ENCODE data around the gene CDH23. TPM values are rescaled to one million over a fixed set of nuclear protein-coding genes. Genes with fewer than 3 reads are reported as not detected.

The CDH23 gene
- total RNA-seq, 2 experiments from 2014 or later = 1.6 TPM

- DNase-seq = no peak
- Mint-ChIP-seq H3K4me1 (ENCODE audit: low read depth) (peaks cover 3% of the 10 kb centered on the region), H3K36me3 (ENCODE audit: low read depth) (no peaks in the 10 kb centered on the region), H3K4me3 (no peak overlapping the region), H3K9me3 (no peaks in the 10 kb centered on the region), H3K27ac (no peak overlapping the region), H3K27me3 (ENCODE audit: low read depth) (no peaks in the 10 kb centered on the region)
- CTCF ChIA-PET = interaction anchor here (1.3 kb wide), 1 partner anchor 44 kb away, joined by 4 read pairs; no protein-coding TSS in a partner anchor
- intact Hi-C loops (cut with micrococcal nuclease) = no loop called here
Observed at GRCh38 chr10:71526653-71527052, 129.9 kb downstream of the CDH23 start.

- DNase-seq = no peak
- Mint-ChIP-seq H3K4me3 (no peak overlapping the region), H3K27ac (no peak overlapping the region), H3K4me1 (ENCODE audit: low read depth) (peaks cover 7% of the 10 kb centered on the region), H3K9me3 (no peaks in the 10 kb centered on the region), H3K27me3 (ENCODE audit: low read depth) (no peaks in the 10 kb centered on the region), H3K36me3 (ENCODE audit: low read depth) (no peaks in the 10 kb centered on the region)
- CTCF ChIA-PET = no interaction called here
- intact Hi-C loops (cut with micrococcal nuclease) = no loop called here
Observed at GRCh38 chr10:71527135-71527534, 130.4 kb downstream of the CDH23 start.

GRCh38 chr10:71528371-71529206, 131.9 kb downstream of the CDH23 start:
- H3K27me3 Mint-ChIP-seq (ENCODE audit: low read depth) = no peaks in the 10 kb centered on the region
- intact Hi-C loops (cut with micrococcal nuclease) = no loop called here
- CTCF ChIA-PET = no interaction called here
- H3K27ac Mint-ChIP-seq = no peak overlapping the region
- no peaks in the 10 kb centered on the region for H3K9me3 Mint-ChIP-seq
- H3K36me3 Mint-ChIP-seq (ENCODE audit: low read depth) = no peaks in the 10 kb centered on the region
- peaks cover 10% of the 10 kb centered on the region for H3K4me1 Mint-ChIP-seq (ENCODE audit: low read depth)
- no peak overlapping the region for H3K4me3 Mint-ChIP-seq
- DNase-seq = no peak

DNA sequence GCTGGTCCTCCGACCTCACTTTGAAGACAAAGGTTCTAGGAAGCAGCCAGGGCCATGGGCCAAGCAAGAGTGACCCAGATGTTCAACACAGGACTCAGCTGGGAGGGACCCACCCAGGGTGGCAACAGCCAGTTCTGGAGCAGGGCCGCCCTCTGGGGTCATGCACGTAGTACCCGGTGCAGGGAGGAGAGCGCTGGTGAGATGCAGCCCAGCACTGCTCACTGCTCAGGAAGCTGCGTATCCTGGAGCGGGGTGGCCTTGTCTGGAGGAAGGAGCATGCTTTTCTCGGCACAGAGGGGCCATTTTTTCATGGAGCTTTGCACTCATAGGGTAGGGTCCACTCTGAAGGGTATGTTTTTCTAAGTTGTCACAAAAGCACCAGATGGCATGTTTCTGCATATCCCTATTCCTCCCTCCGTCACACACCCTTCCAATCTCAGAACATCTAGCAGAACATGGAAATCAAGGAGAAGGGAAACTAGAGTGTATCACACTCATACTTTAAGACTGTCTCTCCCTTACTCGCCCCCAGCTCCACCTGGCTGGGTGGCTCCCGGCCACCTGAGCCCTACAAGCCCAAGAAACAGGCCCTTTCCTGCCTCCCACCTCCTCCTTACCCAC, 132.6 kb downstream of the CDH23 start:
- Mint-ChIP-seq H3K4me1 (ENCODE audit: low read depth) (peaks cover 10% of the 10 kb centered on the region), H3K27ac (no peak overlapping the region), H3K9me3 (no peaks in the 10 kb centered on the region), H3K36me3 (ENCODE audit: low read depth) (no peaks in the 10 kb centered on the region), H3K4me3 (no peak overlapping the region), H3K27me3 (ENCODE audit: low read depth) (no peaks in the 10 kb centered on the region)
- intact Hi-C loops (cut with micrococcal nuclease) = no loop called here
- DNase-seq = no peak
- CTCF ChIA-PET = interaction anchor here (0.6 kb wide), 1 partner anchor 1142 kb away, joined by 5 read pairs; no protein-coding TSS in a partner anchor

DNA sequence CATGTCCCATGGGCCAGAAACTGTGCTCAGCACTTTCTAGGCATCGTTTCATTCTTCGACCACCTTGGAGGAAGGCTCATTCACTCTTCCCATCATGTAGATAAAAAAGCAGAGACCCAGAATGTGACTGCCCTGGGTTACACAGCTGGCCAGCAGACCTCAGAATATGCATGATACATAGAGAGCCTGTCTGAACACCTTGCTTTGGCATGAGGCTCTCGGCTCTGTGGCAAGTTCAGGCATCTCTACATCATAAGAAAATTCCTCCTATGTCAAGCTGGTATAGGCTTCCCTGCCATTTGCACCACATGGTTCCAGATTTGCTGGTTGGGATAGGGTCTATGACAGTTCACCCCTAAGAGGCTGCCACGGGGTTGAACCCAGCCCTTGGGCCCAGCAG, 134.1 kb downstream of the CDH23 start:
- H3K27ac Mint-ChIP-seq = no peak overlapping the region
- no peaks in the 10 kb centered on the region for H3K27me3 Mint-ChIP-seq (ENCODE audit: low read depth)
- H3K4me1 Mint-ChIP-seq (ENCODE audit: low read depth) = peaks cover 10% of the 10 kb centered on the region
- intact Hi-C loops (cut with micrococcal nuclease) = no loop called here
- no peak for DNase-seq
- H3K9me3 Mint-ChIP-seq = no peaks in the 10 kb centered on the region
- CTCF ChIA-PET = no interaction called here
- H3K36me3 Mint-ChIP-seq (ENCODE audit: low read depth) = no peaks in the 10 kb centered on the region
- H3K4me3 Mint-ChIP-seq = no peak overlapping the region

GRCh38 chr10:71531485-71532446, 135.0 kb downstream of the CDH23 start:
- intact Hi-C loops (cut with micrococcal nuclease) = no loop called here
- CTCF ChIA-PET = interaction anchor here (0.6 to 1.0 kb wide), 4 partner anchors 37 to 360 kb away, joined by 3 to 4 read pairs (median 4); partner anchors contain the start of gene VSIR
- H3K4me3 Mint-ChIP-seq = no peak overlapping the region

DNA sequence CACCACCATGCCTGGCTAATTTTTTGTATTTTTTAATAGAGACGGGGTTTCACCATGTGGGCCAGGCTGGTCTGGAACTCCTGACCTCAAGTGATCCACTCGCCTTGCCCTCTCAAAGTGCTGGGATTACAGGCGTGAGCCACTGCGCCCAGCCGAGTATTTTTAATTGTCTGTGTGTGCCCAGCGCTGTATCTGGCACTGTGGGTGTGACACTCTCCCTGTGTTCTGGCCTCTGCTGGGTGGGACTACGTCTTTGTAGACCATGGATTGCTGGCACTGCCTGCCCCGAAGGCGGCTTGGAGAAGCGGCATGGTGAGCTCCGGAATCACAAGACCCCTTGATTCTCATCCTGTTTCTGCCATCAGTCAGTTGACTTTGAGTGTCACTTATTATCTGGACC, 136.2 kb downstream of the CDH23 start:
- H3K27ac Mint-ChIP-seq = peak overlapping the region; percentile 46
- no peak overlapping the region for H3K4me3 Mint-ChIP-seq
- CTCF ChIA-PET = no interaction called here
- peaks cover 15% of the 10 kb centered on the region for H3K4me1 Mint-ChIP-seq (ENCODE audit: low read depth)
- H3K9me3 Mint-ChIP-seq = no peaks in the 10 kb centered on the region
- no peaks in the 10 kb centered on the region for H3K36me3 Mint-ChIP-seq (ENCODE audit: low read depth)
- intact Hi-C loops (cut with micrococcal nuclease) = no loop called here
- no peaks in the 10 kb centered on the region for H3K27me3 Mint-ChIP-seq (ENCODE audit: low read depth)
- no peak for DNase-seq

More at GRCh38 chr10:71531485-71532446, 135.0 kb downstream of the CDH23 start:
- DNase-seq = peak; percentile 62
- no peaks in the 10 kb centered on the region for H3K27me3 Mint-ChIP-seq (ENCODE audit: low read depth)
- H3K9me3 Mint-ChIP-seq = no peaks in the 10 kb centered on the region
- H3K27ac Mint-ChIP-seq = peak overlapping the region; percentile 89
- H3K4me1 Mint-ChIP-seq (ENCODE audit: low read depth) = peaks cover 15% of the 10 kb centered on the region
- no peaks in the 10 kb centered on the region for H3K36me3 Mint-ChIP-seq (ENCODE audit: low read depth)

DNA sequence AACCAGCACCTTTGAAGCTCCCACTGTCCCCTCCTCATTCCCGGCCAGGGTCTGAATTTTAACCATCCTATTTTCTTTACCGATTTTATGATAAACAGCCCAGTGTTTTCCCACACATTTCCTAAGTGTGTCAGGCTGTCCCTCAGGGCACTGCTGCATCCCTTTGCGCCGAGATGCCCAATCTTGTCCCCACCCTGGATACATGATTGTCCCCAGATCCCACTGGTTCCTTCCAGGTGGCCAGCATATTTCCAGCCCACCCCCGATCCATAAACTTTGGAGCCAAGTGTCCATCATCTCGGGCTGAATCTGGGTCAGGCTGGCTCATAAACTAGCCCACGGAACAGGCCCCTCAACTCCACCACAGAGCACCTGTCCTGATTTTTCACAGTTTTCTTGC, 137.2 kb downstream of the CDH23 start:
- no peaks in the 10 kb centered on the region for H3K9me3 Mint-ChIP-seq
- no peak overlapping the region for H3K4me3 Mint-ChIP-seq
- H3K27me3 Mint-ChIP-seq (ENCODE audit: low read depth) = no peaks in the 10 kb centered on the region
- no peak for DNase-seq
- H3K36me3 Mint-ChIP-seq (ENCODE audit: low read depth) = no peaks in the 10 kb centered on the region
- H3K27ac Mint-ChIP-seq = no peak overlapping the region
- CTCF ChIA-PET = interaction anchor here (0.6 kb wide), 1 partner anchor 758 kb away, joined by 3 read pairs; no protein-coding TSS in a partner anchor
- peaks cover 15% of the 10 kb centered on the region for H3K4me1 Mint-ChIP-seq (ENCODE audit: low read depth)
- intact Hi-C loops (cut with micrococcal nuclease) = no loop called here

GRCh38 chr10:71534568-71535194, 138.0 kb downstream of the CDH23 start:
- intact Hi-C loops (cut with micrococcal nuclease) = no loop called here
- H3K27ac Mint-ChIP-seq = no peak overlapping the region
- DNase-seq = no peak
- H3K36me3 Mint-ChIP-seq (ENCODE audit: low read depth) = no peaks in the 10 kb centered on the region
- no peak overlapping the region for H3K4me3 Mint-ChIP-seq
- CTCF ChIA-PET = interaction anchor here (0.6 kb wide), 1 partner anchor 758 kb away, joined by 3 read pairs; no protein-coding TSS in a partner anchor
- peaks cover 15% of the 10 kb centered on the region for H3K4me1 Mint-ChIP-seq (ENCODE audit: low read depth)
- H3K9me3 Mint-ChIP-seq = no peaks in the 10 kb centered on the region
- H3K27me3 Mint-ChIP-seq (ENCODE audit: low read depth) = no peaks in the 10 kb centered on the region

GRCh38 chr10:71536332-71536731, 139.6 kb downstream of the CDH23 start:
- no peak overlapping the region for H3K27ac Mint-ChIP-seq
- CTCF ChIA-PET = no interaction called here

GRCh38 chr10:71537125-71537524, 140.4 kb downstream of the CDH23 start:
- no peaks in the 10 kb centered on the region for H3K36me3 Mint-ChIP-seq (ENCODE audit: low read depth)
- H3K4me1 Mint-ChIP-seq (ENCODE audit: low read depth) = peaks cover 8% of the 10 kb centered on the region
- H3K27ac Mint-ChIP-seq = no peak overlapping the region
- no peaks in the 10 kb centered on the region for H3K9me3 Mint-ChIP-seq
- no peak for DNase-seq
- CTCF ChIA-PET = no interaction called here
- H3K27me3 Mint-ChIP-seq (ENCODE audit: low read depth) = no peaks in the 10 kb centered on the region
- intact Hi-C loops (cut with micrococcal nuclease) = no loop called here
- no peak overlapping the region for H3K4me3 Mint-ChIP-seq

More at GRCh38 chr10:71536332-71536731, 139.6 kb downstream of the CDH23 start:
- H3K9me3 Mint-ChIP-seq = no peaks in the 10 kb centered on the region
- intact Hi-C loops (cut with micrococcal nuclease) = no loop called here
- H3K4me1 Mint-ChIP-seq (ENCODE audit: low read depth) = peaks cover 15% of the 10 kb centered on the region
- no peaks in the 10 kb centered on the region for H3K36me3 Mint-ChIP-seq (ENCODE audit: low read depth)
- H3K4me3 Mint-ChIP-seq = no peak overlapping the region
- no peaks in the 10 kb centered on the region for H3K27me3 Mint-ChIP-seq (ENCODE audit: low read depth)
- no peak for DNase-seq

- Mint-ChIP-seq H3K4me3 (no peak overlapping the region), H3K27ac (no peak overlapping the region), H3K4me1 (ENCODE audit: low read depth) (peaks cover 7% of the 10 kb centered on the region), H3K36me3 (ENCODE audit: low read depth) (no peaks in the 10 kb centered on the region), H3K9me3 (no peaks in the 10 kb centered on the region), H3K27me3 (ENCODE audit: low read depth) (no peaks in the 10 kb centered on the region)
- CTCF ChIA-PET = no interaction called here
- DNase-seq = no peak
- intact Hi-C loops (cut with micrococcal nuclease) = no loop called here
Observed at GRCh38 chr10:71537681-71538080, 141.0 kb downstream of the CDH23 start.
